Stomach (tissue), 9 donors: ENCODE measurements around the gene TMEFF2. TPM values are rescaled to one million over a fixed set of nuclear protein-coding genes. Genes with fewer than 3 reads are reported as not detected.

Source experiments
- DNase-seq, 2 donors: peaks; one replicate each; pipeline versions ENCODE4 v3.0.0 to v3.0.0-alpha.2; 2013 to 2019
- H3K27ac ChIP-seq, 5 donors: fragments of 200-600 bp in 4 of 5; sonication (generic) in 4 of 5; one replicate each; pipeline ENCODE4 v1.5.1; 2013 to 2019; ENCODE audit warnings: mild to moderate bottlenecking in 1 of 5, moderate library complexity in 1 of 5
- H3K27me3 ChIP-seq, 3 donors: fragments of 200-600 bp; sonication (generic); one replicate each; pipeline ENCODE4 v1.5.1; 2017 to 2019; ENCODE audit warnings: mixed run types in 1 of 3
- H3K36me3 ChIP-seq, 4 donors: fragments of 200-600 bp; sonication (generic); 1 replicate in 3 of 4; 2 replicates in 1 of 4; pipeline ENCODE4 v1.5.1; 2016 to 2019
- H3K4me1 ChIP-seq, 4 donors: fragments of 200-600 bp; sonication (generic); one replicate each; pipeline ENCODE4 v1.5.1; 2016 to 2019
- H3K4me3 ChIP-seq, 4 donors: fragments of 200-600 bp; sonication (generic) in 3 of 4; one replicate each; pipeline ENCODE4 v1.5.1; 2016 to 2019; ENCODE audit warnings: mild to moderate bottlenecking in 1 of 4
- H3K9me3 ChIP-seq, 4 donors: fragments of 200-600 bp; sonication (generic); one replicate each; pipeline ENCODE4 v1.5.1; 2016 to 2019
- EP300 ChIP-seq: sonication (generic); formaldehyde crosslinking; IDR thresholded peaks from one replicate; pipeline ENCODE4 v1.6.1; 2017; ENCODE audit warnings: antibody characterized with exemption
- POLR2A ChIP-seq, 4 donors: fragments of 450-650 bp; IDR thresholded peaks; one replicate each; pipeline ENCODE4 v1.6.1; 2016; ENCODE audit warnings: antibody characterized with exemption in 4 of 4, control low read depth in 2 of 4, mild to moderate bottlenecking in 1 of 4, moderate library complexity in 1 of 4
- POLR2AphosphoS5 ChIP-seq, 3 donors: sonication (generic); formaldehyde crosslinking; IDR thresholded peaks; one replicate each; pipeline ENCODE4 v1.6.1; 2016; ENCODE audit warnings: antibody characterized with exemption in 3 of 3
- whole genome bisulfite sequencing, 5 donors: extraction: QIAGEN DNeasy Blood & Tissue Kit in 3 of 5; methylation state at CpG; one replicate each; pipeline versions ENCODE4 v1.1.5 to v1.1.7; 2013 to 2018; 5-methylcytosine and 5-hydroxymethylcytosine counted together
- intact Hi-C: fragments of 100-400 bp; cut with DNase I; formaldehyde crosslinking; loops from one replicate; pipeline ENCODE4 v1.15.1; 2023; ENCODE audit warnings: low total_unique reads
- polyA plus RNA-seq, 3 donors: library from polyadenylated mRNA; stranded (reverse); fragments of 200-250 nt; gene quantifications; one replicate each; pipeline ENCODE4 v1.2.3, GENCODE V29; 2013
- total RNA-seq, 5 donors: library from RNA; depleted of rRNA; stranded (reverse); fragments of >200 nt; gene quantifications; one replicate each; pipeline versions ENCODE4 v1.1.0 to v1.2.3, GENCODE V29; 2014 to 2016
- TF ChIP-seq, protein P1 (sequence below), 7 experiments: fragments of 450-650 bp in 4 of 7; fragments of 200-600 bp in 3 of 7; sonication (generic) in 3 of 7; IDR thresholded peaks; one replicate each; pipeline ENCODE4 v1.5.1; 2016 to 2019; ENCODE audit warnings: antibody characterized with exemption in 7 of 7, control low read depth in 2 of 7, mild to moderate bottlenecking in 1 of 7
- donor health status: healthy with polysubstance abuse.
- donor health status: Bipolar disorder and iron deficiency.
- donor health status: healthy.

The TMEFF2 gene
- total and polyA plus RNA-seq, 8 donors, result 0.23 to 0.50 (median 0.37) TPM; not detected in 3

DNA sequence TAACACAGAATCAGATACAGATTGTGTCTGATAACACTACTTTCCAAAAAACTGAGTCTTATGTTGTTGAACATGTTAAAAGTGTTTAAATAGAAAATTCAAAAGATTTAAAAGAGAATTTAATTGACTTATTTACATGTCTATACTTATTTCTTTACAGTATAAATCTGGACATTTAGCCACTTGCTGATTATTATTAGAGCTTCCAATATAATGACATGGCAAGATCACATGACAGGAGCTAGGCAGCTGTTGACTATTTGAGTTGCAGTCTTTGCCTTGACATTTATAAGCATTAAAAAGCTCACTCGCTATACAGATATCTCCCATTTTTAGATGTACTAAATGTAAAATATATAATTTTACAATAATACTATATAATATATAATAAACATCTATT, 6.4 kb upstream of the TMEFF2 start:
- peaks cover 9 to 48% (median 14%) of the 10 kb centered on the region in 3 donors for H3K27me3 ChIP-seq
- H3K27ac ChIP-seq, result no peak overlapping the region
- no peak for DNase-seq
- no peaks in the 10 kb centered on the region for H3K36me3 ChIP-seq
- H3K4me3 ChIP-seq, result no peak overlapping the region
- TF ChIP-seq EP300 (no peak), POLR2AphosphoS5 (IDR thresholded peaks at IDR 0.05) (no peak), POLR2A (IDR thresholded peaks at IDR 0.05) (no peak)
- TF ChIP-seq, protein P1, sequence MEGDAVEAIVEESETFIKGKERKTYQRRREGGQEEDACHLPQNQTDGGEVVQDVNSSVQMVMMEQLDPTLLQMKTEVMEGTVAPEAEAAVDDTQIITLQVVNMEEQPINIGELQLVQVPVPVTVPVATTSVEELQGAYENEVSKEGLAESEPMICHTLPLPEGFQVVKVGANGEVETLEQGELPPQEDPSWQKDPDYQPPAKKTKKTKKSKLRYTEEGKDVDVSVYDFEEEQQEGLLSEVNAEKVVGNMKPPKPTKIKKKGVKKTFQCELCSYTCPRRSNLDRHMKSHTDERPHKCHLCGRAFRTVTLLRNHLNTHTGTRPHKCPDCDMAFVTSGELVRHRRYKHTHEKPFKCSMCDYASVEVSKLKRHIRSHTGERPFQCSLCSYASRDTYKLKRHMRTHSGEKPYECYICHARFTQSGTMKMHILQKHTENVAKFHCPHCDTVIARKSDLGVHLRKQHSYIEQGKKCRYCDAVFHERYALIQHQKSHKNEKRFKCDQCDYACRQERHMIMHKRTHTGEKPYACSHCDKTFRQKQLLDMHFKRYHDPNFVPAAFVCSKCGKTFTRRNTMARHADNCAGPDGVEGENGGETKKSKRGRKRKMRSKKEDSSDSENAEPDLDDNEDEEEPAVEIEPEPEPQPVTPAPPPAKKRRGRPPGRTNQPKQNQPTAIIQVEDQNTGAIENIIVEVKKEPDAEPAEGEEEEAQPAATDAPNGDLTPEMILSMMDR (IDR thresholded peaks at IDR 0.05), result no peak
- intact Hi-C loops, result no loop called here
- H3K9me3 ChIP-seq, result no peaks in the 10 kb centered on the region
- 84 to 95% (median 94%) methylated on average over 1 of the region's 1 CpG for WGBS, 5 donors
- peaks cover 1 to 9% (median 7%) of the 10 kb centered on the region in 4 donors for H3K4me1 ChIP-seq

DNA sequence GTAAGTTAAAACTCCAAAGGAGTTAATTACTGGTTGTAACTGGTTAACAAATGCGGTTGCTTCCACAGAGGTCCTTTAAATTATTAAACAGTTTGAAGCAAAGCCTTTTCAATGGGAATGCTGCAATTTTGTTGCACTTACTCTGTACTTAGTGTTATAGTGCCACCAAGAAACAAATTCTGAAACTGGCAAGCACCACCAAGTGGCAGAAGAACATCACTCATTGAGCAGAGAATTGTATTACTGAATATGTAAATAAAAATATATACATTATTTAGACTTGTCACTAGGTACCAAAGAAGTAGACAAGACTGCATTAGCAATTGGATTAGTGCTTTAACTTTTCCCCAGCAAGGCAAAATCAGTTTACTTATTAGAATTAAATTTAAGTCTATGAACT, 2.6 kb upstream of the TMEFF2 start:
- peak in 1 of 2 donors; percentile 11 for DNase-seq
- intact Hi-C loops, result no loop called here
- no peak overlapping the region for H3K27ac ChIP-seq
- no peak for TF ChIP-seq POLR2A (IDR thresholded peaks at IDR 0.05)
- no peak for TF ChIP-seq EP300
- TF ChIP-seq, protein P1 (IDR thresholded peaks at IDR 0.05), result no peak
- TF ChIP-seq POLR2AphosphoS5 (IDR thresholded peaks at IDR 0.05), result no peak
- WGBS, 5 donors, result 54 to 77% (median 75%) methylated on average over 1 of the region's 1 CpG
- H3K9me3 ChIP-seq, result no peaks in the 10 kb centered on the region
- peaks cover 17 to 86% (median 43%) of the 10 kb centered on the region in 3 donors for H3K27me3 ChIP-seq
- H3K4me3 ChIP-seq, result no peak overlapping the region
- no peaks in the 10 kb centered on the region for H3K36me3 ChIP-seq
- H3K4me1 ChIP-seq, result peaks cover 25 to 39% (median 30%) of the 10 kb centered on the region in 4 donors

DNA sequence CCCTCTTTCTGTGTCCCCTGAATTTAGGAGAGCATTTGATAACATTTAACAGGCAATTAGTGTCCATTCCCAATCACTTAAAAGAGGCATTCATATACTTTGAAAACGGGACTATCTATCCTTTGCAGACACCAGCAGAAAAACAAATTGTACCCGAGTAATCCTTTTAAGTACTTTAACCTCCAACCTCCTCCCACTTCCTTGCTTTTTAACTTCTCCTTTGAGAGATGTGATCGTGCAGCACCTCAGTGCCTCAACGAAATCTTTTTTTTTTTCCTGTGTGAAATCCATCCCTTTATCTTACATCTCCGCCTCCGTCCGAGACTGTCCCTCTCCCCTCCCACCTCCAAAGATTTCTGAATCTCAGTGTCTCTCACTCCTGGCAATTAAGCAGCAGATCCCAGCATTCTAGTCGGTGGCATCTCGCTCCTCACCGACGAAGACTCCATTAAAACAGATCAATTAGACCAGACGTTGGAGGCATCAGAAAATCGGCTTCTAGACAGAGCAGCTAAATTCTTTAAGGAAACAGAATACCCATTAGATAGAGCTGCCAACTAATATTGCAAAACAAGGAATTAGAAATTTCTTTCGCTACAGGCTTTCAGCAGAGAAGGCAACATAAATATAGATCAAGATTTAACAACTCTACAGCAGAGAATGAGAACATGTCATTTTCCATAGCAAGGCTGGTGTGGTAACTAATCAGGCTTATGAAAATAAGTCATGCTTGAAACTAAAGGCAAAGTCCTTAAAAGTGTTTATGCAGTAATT, 1.9 kb upstream of the TMEFF2 start:
- intact Hi-C loops, result no loop called here
- Histone ChIP-seq H3K36me3 (no peaks in the 10 kb centered on the region), H3K27me3 (peaks cover 17 to 87% (median 43%) of the 10 kb centered on the region in 3 donors)

DNA sequence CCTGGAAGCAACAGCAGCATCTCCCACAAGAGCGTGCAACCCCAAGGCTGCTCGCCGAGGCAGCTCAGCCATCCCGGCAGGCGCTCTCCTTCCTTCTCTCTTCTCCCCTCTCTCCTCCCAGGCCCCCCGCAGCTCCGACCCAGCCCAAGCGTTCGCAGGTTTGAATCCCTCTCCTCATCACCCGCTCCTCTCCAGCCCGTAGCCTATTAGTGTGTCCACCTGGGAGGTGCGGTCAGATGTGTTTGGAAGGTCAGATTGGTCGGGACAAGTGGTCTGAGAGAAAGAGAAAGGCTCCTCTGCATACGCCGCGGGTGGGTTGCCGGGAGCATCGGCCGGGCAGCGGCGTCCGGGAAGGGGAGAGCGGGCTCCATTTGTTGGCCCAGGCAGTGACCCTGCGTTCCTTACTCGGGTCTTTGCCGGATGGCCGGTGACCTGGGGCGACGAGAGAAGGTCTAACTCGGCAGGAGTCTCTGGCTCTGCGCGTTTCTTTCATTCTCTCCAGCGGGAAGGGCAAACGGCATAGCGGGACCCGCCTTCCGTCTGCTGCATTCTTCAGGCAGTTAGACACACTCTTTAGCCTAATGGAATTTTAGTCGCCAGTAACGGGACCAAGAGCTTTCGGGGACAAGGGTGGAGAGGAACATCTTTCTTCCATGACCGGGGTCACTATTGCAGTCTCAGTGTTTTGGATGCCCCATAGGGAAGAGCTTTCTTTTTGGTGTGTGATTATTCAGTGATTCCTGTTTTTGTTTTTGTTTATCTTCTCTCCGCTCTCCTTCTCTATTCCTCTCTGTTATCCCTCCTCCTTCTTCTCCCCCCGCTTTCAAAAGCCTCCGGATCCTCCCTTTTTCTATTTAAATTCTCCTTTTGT, 1.1 kb upstream of the TMEFF2 start:
- intact Hi-C loops, result no loop called here

More for the DNA sequence above, 1.9 kb upstream of the TMEFF2 start:
- no peaks in the 10 kb centered on the region for H3K9me3 ChIP-seq
- WGBS, 5 donors, result 14 to 20% (median 16%) methylated on average over 14 of the region's 14 CpGs
- TF ChIP-seq EP300 (no peak), POLR2AphosphoS5 (IDR thresholded peaks at IDR 0.05) (peak in 1 of 3 donors; percentile 12)
- peak in 1 of 2 donors; percentile 11 for DNase-seq
- no peak overlapping the region for H3K27ac ChIP-seq
- peak overlapping the region in 3 of 4 donors; percentile 42 to 58 (median 51) for H3K4me3 ChIP-seq
- peaks cover 25 to 39% (median 30%) of the 10 kb centered on the region in 4 donors for H3K4me1 ChIP-seq

More for the DNA sequence above, 1.1 kb upstream of the TMEFF2 start:
- no peak for TF ChIP-seq POLR2AphosphoS5 (IDR thresholded peaks at IDR 0.05)
- TF ChIP-seq POLR2A (IDR thresholded peaks at IDR 0.05), result no peak
- TF ChIP-seq, protein P1 (IDR thresholded peaks at IDR 0.05), result no peak
- no peak for TF ChIP-seq EP300
- H3K4me1 ChIP-seq, result peaks cover 25 to 39% (median 30%) of the 10 kb centered on the region in 4 donors
- no peaks in the 10 kb centered on the region for H3K36me3 ChIP-seq
- no peaks in the 10 kb centered on the region for H3K9me3 ChIP-seq
- peak; percentile 25 to 50 for DNase-seq
- peak overlapping the region; percentile 42 to 58 (median 52) for H3K4me3 ChIP-seq
- H3K27me3 ChIP-seq, result peaks cover 17 to 84% (median 47%) of the 10 kb centered on the region in 3 donors
- H3K27ac ChIP-seq, result no peak overlapping the region
- WGBS, 5 donors, result 1 to 6% (median 2%) methylated on average over 34 to 44 of the region's 44 CpGs
